Measurements from ENCODE around the gene SAMHD1. TPM values are rescaled to one million over a fixed set of nuclear protein-coding genes. Genes with fewer than 3 reads are reported as not detected.

Gene SAMHD1
- total and polyA plus RNA-seq, 2 donors from 2014 or later = 13.7 to 94.1 TPM

- peaks cover 4 to 22% (median 20%) of the 10 kb centered on the region in 3 donors for H3K4me1 ChIP-seq (ENCODE audit: control insufficient read depth in 2 of 3, insufficient read depth in 2 of 3, low read depth in 1 of 3, low read length in 3 of 3)
- peak in 1 of 5 donors; percentile 82 for DNase-seq
- no peak for FAIRE-seq
- no peaks in the 10 kb centered on the region for H3K27me3 ChIP-seq (ENCODE audit: control insufficient read depth, insufficient read depth, low read length)
- no peak overlapping the region for H3K4me3 ChIP-seq (ENCODE audit: low read length in 3 of 3)
- H3K27ac ChIP-seq (ENCODE audit: low read depth in 2 of 2, low read length in 2 of 2) = no peak overlapping the region
- H3K9me3 ChIP-seq (ENCODE audit: control insufficient read depth in 2 of 3, insufficient read depth in 1 of 3, low read length in 3 of 3) = no peaks in the 10 kb centered on the region
- no peaks in the 10 kb centered on the region for H3K36me3 ChIP-seq (ENCODE audit: control insufficient read depth in 2 of 3, insufficient read depth in 3 of 3, low read length in 3 of 3)
- no peak overlapping the region for H3K9ac ChIP-seq (ENCODE audit: low read length in 3 of 3)
- intact Hi-C loops (cut with DNase I) = no loop called here
- no peak for TF ChIP-seq CTCF (IDR thresholded peaks at IDR 0.05; ENCODE audit: borderline replicate concordance, extremely low read depth, insufficient read depth)
Observed at GRCh38 chr20:36862857-36863668, 88.4 kb downstream of the SAMHD1 start.

- no peak for FAIRE-seq
Observed at GRCh38 chr20:36861875-36862801, 89.4 kb downstream of the SAMHD1 start.

GRCh38 chr20:36861625-36861874 is 90.0 kb downstream of the SAMHD1 start:
- TF ChIP-seq CTCF (IDR thresholded peaks at IDR 0.05; ENCODE audit: borderline replicate concordance, extremely low read depth, insufficient read depth) = no peak
- Histone ChIP-seq H3K27me3 (ENCODE audit: control insufficient read depth, insufficient read depth, low read length) (no peaks in the 10 kb centered on the region), H3K9ac (ENCODE audit: low read length in 3 of 3) (peak overlapping the region in 2 of 3 donors; percentile 57 to 71), H3K36me3 (ENCODE audit: control insufficient read depth in 2 of 3, insufficient read depth in 3 of 3, low read length in 3 of 3) (no peaks in the 10 kb centered on the region), H3K9me3 (ENCODE audit: control insufficient read depth in 2 of 3, insufficient read depth in 1 of 3, low read length in 3 of 3) (no peaks in the 10 kb centered on the region), H3K4me1 (ENCODE audit: control insufficient read depth in 2 of 3, insufficient read depth in 2 of 3, low read depth in 1 of 3, low read length in 3 of 3) (peaks cover 4 to 29% (median 13%) of the 10 kb centered on the region in 3 donors), H3K4me3 (ENCODE audit: low read length in 3 of 3) (peak overlapping the region; percentile 53 to 63 (median 58)), H3K27ac (ENCODE audit: low read depth in 2 of 2, low read length in 2 of 2) (peak overlapping the region in 1 of 2 donors; percentile 84)
- intact Hi-C loops (cut with DNase I) = no loop called here
- FAIRE-seq = no peak
- peak in 1 of 5 donors; percentile 15 for DNase-seq

More at GRCh38 chr20:36861875-36862801, 89.4 kb downstream of the SAMHD1 start:
- intact Hi-C loops (cut with DNase I) = no loop called here
- Histone ChIP-seq H3K4me3 (ENCODE audit: low read length in 3 of 3) (peak overlapping the region; percentile 53 to 63 (median 58)), H3K4me1 (ENCODE audit: control insufficient read depth in 2 of 3, insufficient read depth in 2 of 3, low read depth in 1 of 3, low read length in 3 of 3) (peaks cover 4 to 23% (median 19%) of the 10 kb centered on the region in 3 donors), H3K9ac (ENCODE audit: low read length in 3 of 3) (peak overlapping the region; percentile 7 to 71 (median 57)), H3K27ac (ENCODE audit: low read depth in 2 of 2, low read length in 2 of 2) (peak overlapping the region; percentile 63 to 84), H3K27me3 (ENCODE audit: control insufficient read depth, insufficient read depth, low read length) (no peaks in the 10 kb centered on the region), H3K36me3 (ENCODE audit: control insufficient read depth in 2 of 3, insufficient read depth in 3 of 3, low read length in 3 of 3) (no peaks in the 10 kb centered on the region), H3K9me3 (ENCODE audit: control insufficient read depth in 2 of 3, insufficient read depth in 1 of 3, low read length in 3 of 3) (no peaks in the 10 kb centered on the region)
- DNase-seq = peak; percentile 66 to 93 (median 79)
- no peak for TF ChIP-seq CTCF (IDR thresholded peaks at IDR 0.05; ENCODE audit: borderline replicate concordance, extremely low read depth, insufficient read depth)

All from kidney (tissue), 14 donors.